GM12872 (cell line): Measurements from ENCODE around the gene CHST13.

Experiments used
- TF ChIP-seq, protein P1 (sequence below): IDR thresholded peaks from 3 replicates; pipeline ENCODE4 v1.5.1; 2011; ENCODE audit warnings: low read depth, mild to moderate bottlenecking, low read length, moderate library complexity; ENCODE audit not compliant: insufficient read depth

Gene CHST13, protein sequence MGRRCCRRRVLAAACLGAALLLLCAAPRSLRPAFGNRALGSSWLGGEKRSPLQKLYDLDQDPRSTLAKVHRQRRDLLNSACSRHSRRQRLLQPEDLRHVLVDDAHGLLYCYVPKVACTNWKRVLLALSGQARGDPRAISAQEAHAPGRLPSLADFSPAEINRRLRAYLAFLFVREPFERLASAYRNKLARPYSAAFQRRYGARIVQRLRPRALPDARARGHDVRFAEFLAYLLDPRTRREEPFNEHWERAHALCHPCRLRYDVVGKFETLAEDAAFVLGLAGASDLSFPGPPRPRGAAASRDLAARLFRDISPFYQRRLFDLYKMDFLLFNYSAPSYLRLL

DNA sequence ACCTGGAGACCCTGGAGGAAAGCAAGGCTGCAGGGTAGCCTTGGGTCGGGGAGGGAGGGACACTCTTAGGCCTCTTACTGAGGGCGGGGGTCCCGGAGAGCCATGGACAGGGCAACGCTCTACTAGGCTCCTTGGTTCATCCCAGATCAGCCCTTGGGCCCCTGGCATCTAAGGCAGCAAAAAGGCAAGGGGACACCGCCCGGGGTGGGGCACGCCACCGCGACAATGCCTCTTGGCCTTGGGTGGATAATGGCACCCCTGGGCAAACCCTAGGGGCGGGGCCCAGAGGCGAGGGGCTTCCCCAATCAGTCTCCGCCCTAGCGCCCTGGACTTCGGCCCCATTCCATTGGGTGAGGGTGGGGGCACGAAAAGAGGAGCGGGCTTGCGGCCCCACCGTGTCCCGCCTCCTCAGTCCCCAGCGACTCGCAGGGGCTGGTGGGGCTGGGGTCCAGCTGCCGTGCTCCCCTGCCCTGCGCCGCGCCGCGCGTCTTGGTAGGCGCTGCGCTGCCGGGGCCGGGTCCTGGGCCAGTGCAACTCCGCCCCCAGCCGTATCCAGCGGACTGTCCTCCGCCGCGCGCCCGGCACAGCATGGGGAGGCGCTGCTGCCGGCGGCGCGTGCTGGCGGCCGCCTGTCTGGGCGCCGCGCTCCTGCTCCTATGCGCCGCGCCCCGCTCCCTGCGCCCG lies at the start of gene CHST13:
Gene CHST13 (plus strand): TSS at position 411 of the 684 bp plus-strand sequence. CDS start 178 bp downstream, at position 589.
- TF ChIP-seq, protein P1, sequence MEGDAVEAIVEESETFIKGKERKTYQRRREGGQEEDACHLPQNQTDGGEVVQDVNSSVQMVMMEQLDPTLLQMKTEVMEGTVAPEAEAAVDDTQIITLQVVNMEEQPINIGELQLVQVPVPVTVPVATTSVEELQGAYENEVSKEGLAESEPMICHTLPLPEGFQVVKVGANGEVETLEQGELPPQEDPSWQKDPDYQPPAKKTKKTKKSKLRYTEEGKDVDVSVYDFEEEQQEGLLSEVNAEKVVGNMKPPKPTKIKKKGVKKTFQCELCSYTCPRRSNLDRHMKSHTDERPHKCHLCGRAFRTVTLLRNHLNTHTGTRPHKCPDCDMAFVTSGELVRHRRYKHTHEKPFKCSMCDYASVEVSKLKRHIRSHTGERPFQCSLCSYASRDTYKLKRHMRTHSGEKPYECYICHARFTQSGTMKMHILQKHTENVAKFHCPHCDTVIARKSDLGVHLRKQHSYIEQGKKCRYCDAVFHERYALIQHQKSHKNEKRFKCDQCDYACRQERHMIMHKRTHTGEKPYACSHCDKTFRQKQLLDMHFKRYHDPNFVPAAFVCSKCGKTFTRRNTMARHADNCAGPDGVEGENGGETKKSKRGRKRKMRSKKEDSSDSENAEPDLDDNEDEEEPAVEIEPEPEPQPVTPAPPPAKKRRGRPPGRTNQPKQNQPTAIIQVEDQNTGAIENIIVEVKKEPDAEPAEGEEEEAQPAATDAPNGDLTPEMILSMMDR = no peak

DNA sequence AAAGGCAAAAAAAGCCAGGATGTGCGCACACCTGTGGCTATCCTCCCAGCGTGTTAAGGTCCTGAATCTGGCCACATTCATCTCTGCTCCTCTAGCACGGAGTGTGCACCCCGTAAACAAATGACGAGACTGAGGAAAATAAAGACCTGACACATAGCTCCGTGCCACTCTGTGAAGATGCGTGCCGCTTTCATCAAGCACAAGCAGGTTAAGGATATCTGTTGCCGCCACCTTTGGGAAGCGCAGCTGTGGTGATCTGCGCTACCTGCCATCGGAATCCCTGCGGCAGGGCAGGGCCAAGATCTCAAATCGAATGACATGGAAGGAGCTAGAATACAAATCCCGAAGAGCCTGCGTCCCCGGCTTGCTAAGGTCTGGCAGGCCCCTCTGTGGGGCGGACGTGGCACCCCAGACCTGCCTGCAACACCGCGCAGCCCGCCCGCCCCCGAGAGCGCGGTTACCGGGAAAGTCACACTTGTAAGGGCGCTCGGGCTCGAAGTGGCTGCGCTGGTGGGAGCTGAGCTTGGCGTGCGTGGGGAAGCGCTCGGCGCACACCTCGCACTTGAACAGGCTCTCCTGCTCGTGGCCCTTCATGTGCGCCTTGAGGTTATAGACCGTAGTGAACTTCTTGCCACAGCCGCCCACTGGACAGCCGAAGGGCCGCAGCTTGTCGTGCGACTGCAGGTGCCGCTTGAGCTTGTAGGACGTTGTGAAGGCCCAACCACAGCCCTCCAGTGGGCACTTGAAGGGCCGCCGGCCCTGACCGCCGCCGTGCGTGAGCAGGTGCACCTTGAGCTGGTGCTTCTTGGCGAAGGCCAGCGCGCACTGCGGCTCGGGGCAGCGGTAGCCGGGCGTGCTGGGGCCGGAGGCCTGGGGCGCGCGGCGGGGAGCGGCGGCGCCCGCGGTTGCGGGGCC lies 49.2 kb upstream of the CHST13 start:
- TF ChIP-seq, protein P1 = 0 out of 3 replicates have a peak, but pooled peaks have one; percentile 4

DNA sequence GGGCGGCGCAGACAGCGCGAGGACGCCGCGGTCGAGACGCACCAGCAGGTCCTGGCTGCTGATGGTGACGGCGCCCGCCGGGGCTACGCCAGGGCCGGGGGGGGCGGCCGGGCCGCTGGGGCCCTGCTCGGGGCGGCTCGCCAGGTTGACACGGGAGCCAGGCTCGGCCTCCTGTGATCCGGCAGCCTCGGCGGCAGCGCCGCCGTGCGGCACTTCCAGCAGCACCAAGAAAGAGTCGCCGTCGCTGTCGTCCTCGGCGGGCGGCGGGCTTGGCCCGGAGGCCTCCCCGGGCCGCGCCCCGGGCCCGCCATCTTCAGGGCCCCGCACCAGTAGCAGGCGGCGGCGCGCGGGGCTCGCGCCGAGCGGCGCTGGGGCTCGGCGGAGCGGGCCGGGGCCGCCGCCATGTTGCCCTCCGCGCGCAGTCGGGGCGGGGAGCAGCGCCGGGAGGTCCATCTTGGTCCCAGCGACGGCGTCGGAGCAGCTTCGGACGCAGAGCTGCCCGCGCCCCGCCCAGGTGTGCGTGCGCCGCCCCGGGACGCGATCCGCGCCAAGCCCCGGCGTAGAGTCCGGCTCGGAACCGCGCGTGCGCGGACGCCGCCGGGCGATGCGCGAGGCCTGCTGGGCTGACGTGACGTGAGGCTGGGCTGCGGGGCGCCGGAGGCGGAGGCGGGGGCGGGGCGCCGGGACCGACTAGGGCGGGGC lies 48.4 kb upstream of the CHST13 start, which contains the start of gene ZXDC:
Gene ZXDC (minus strand): TSS at position 479 of the 702 bp plus-strand sequence. CDS start 26 bp downstream, at position 453.
- TF ChIP-seq, protein P1 = peak; percentile 63

DNA sequence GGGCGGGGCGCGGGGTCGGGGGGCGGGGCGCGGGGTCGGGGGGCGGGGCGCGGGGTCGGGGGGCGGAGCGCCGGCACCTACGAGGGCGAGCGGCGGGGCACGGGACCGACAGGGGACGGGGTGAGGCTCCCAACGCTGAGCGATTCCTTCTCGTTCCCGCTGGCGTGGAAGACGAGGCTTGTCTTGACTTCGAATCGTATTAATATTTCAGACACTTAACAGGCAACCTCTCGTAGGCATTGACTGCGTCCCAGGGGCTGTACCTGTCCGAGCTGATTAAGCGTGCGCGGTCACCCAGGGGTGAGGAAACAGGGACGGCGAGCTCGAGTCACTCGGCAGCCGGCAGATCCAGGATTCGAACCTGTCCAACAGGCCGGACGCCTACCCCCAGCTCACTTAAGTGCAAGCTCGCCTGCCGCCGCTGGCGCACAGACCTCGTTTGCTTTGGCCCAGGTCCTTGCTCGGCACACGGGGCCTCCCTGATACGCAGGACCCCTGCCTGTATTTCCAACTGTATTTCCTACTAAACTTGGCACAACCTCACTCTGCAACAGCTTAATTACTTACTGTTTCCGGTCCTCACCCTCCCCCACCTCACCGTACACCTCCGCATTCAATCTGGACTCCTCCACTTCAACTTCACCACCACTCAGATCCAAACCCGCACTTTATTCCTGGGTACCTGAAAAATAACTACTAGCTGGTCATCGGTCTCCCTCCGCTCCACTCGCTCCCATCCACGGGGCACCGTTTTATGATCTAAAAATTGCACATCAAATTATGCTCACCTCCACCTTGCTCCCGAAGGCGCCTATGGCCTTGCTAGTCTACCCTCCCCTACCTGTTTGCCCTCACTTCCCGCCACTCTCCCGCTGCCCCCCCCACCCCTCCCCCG lies 47.5 kb upstream of the CHST13 start:
- TF ChIP-seq, protein P1 = no peak

DNA sequence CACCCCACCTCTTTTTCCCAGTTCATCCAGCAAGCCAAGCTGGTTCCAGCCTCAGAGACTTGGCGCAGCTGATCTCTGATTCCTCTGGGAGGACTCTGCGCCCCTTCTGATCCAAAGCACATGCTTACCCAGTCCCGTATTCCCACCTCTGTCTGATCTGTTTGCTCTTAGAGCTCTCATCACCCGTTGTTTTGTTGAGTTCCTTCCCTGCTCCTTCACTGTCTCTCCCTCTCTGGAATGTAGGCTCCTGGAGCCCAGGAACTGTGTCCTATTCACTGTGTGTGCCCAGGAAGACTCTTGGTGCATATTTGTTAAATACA lies 46.9 kb upstream of the CHST13 start:
- TF ChIP-seq, protein P1 = no peak

DNA sequence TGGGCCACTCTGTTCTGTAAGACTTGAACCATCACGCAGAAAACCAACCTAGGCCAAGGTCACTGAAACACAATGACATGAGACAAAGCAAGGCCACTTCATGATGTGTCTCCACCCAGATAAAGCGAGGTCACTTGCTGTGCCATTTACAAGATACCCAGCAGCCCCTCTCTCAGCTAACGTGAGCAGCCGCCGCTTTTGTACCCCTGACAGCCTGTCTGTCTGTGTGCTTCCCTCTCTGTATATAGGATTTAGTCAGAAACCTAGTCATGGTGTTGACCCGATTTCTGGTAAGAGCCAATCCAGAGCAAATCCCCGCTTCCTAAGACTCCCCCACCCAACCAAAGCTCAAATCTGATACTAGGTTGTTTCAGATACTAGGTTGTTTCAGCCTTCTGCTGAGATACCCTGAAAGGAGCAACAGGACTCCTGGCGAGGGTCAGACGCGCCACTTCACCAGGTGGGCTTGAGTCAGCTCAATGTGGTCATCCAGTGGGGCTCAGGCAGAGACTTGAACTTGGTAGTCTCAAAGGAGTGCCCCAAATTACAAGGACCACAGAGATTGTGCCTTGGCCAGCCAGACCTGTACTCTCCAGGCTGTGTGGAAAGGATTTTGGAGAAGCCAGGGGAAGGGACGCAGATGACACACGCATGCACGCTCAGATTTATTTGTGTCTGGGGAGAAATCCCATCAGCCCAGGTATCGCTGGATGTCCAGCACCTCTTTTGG lies 45.2 kb upstream of the CHST13 start:
- TF ChIP-seq, protein P1 = no peak
